Gastroesophageal sphincter (tissue), 4 donors: ENCODE data around the gene SHISA6. TPM values are rescaled to one million over a fixed set of nuclear protein-coding genes. Genes with fewer than 3 reads are reported as not detected.

Experiments
- ATAC-seq: fragments of 150-250 bp; one replicate; pipeline ENCODE4 v1.9.1; 2016; ENCODE audit warnings: mild to moderate bottlenecking, moderate library complexity
- H3K27ac ChIP-seq, 4 donors: fragments of 200-600 bp; sonication (generic) in 3 of 4; 1 replicate in 3 of 4; 2 replicates in 1 of 4; pipeline ENCODE4 v1.5.1; 2016 to 2019
- H3K27me3 ChIP-seq: fragments of 200-600 bp; sonication (generic); one replicate; pipeline ENCODE4 v1.5.1; 2019
- H3K36me3 ChIP-seq, 2 donors: fragments of 200-600 bp; sonication (generic); one replicate each; pipeline ENCODE4 v1.5.1; 2019; ENCODE audit warnings: control low read depth in 1 of 2
- H3K4me1 ChIP-seq, 3 donors: fragments of 200-600 bp; sonication (generic); 1 replicate in 2 of 3; 2 replicates in 1 of 3; pipeline ENCODE4 v1.5.1; 2016 to 2019; ENCODE audit warnings: control low read depth in 2 of 3
- H3K4me3 ChIP-seq, 2 donors: fragments of 200-600 bp; sonication (generic); one replicate each; pipeline ENCODE4 v1.5.1; 2019; ENCODE audit warnings: mild to moderate bottlenecking in 1 of 2, moderate library complexity in 1 of 2
- H3K9me3 ChIP-seq, 3 donors: fragments of 200-600 bp; sonication (generic); one replicate each; pipeline ENCODE4 v1.5.1; 2017 to 2019; ENCODE audit warnings: control low read depth in 2 of 3
- CTCF ChIP-seq, 4 experiments: fragments of 200-600 bp in 2 of 4; fragments of 450-650 bp in 2 of 4; sonication (generic) in 1 of 4; IDR thresholded peaks; one replicate each; pipeline ENCODE4 v1.5.1; 2017 to 2019; ENCODE audit warnings: antibody characterized with exemption in 4 of 4, mild to moderate bottlenecking in 2 of 4, moderate library complexity in 2 of 4
- EP300 ChIP-seq: sonication (generic); formaldehyde crosslinking; IDR thresholded peaks from one replicate; pipeline ENCODE4 v1.6.1; 2017; ENCODE audit warnings: antibody characterized with exemption, mild to moderate bottlenecking
- POLR2A ChIP-seq, 2 donors: fragments of 450-650 bp; IDR thresholded peaks; one replicate each; pipeline ENCODE4 v1.6.1; 2017; ENCODE audit warnings: antibody characterized with exemption in 2 of 2, mild to moderate bottlenecking in 2 of 2, moderate library complexity in 1 of 2
- POLR2AphosphoS5 ChIP-seq: sonication (generic); formaldehyde crosslinking; IDR thresholded peaks from one replicate; pipeline ENCODE4 v1.6.1; 2017; ENCODE audit warnings: antibody characterized with exemption
- WGBS, 2 donors: methylation state at CpG; one replicate each; pipeline ENCODE4 v1.1.5; 2018; ENCODE audit warnings: low coverage in 1 of 2; 5-methylcytosine and 5-hydroxymethylcytosine counted together
- total RNA-seq, 4 donors: library from RNA; depleted of rRNA; stranded (reverse); fragments of >200 nt; gene quantifications; one replicate each; pipeline ENCODE4 v1.1.0, GENCODE V29; 2016

Gene SHISA6
- total RNA-seq, 4 donors from 2014 or later: 0.31 to 1.5 (median 0.90) TPM

GRCh38 chr17:11285946-11286345 lies 44.9 kb downstream of the SHISA6 start:
- no peak overlapping the region for H3K27ac ChIP-seq
- no peak overlapping the region for H3K4me3 ChIP-seq
- TF ChIP-seq EP300 (no peak), POLR2AphosphoS5 (no peak), POLR2A (IDR thresholded peaks at IDR 0.05) (no peak)
- H3K9me3 ChIP-seq: peaks cover 0 to 7% (median 2%) of the 10 kb centered on the region in 3 donors
- no peaks in the 10 kb centered on the region for H3K4me1 ChIP-seq
- 82 to 93% methylated on average over 3 to 5 of the region's 5 CpGs for WGBS, 2 donors
- peaks cover 6% of the 10 kb centered on the region for H3K27me3 ChIP-seq
- ATAC-seq: no peak
- no peaks in the 10 kb centered on the region for H3K36me3 ChIP-seq

GRCh38 chr17:11287791-11288190 lies 46.8 kb downstream of the SHISA6 start:
- no peak for ATAC-seq
- Histone ChIP-seq H3K4me1 (no peaks in the 10 kb centered on the region), H3K36me3 (no peaks in the 10 kb centered on the region), H3K27ac (no peak overlapping the region), H3K9me3 (peaks cover 0 to 7% (median 2%) of the 10 kb centered on the region in 3 donors), H3K4me3 (no peak overlapping the region), H3K27me3 (peaks cover 6% of the 10 kb centered on the region)
- TF ChIP-seq POLR2A (IDR thresholded peaks at IDR 0.05): no peak
- TF ChIP-seq EP300: no peak
- no peak for TF ChIP-seq CTCF (IDR thresholded peaks at IDR 0.05)

GRCh38 chr17:11290814-11291213 lies 49.8 kb downstream of the SHISA6 start:
- WGBS, 2 donors: 94 to 95% methylated on average over 7 of the region's 7 CpGs
- Histone ChIP-seq H3K4me1 (no peaks in the 10 kb centered on the region), H3K9me3 (no peaks in the 10 kb centered on the region), H3K36me3 (no peaks in the 10 kb centered on the region), H3K4me3 (no peak overlapping the region), H3K27ac (no peak overlapping the region), H3K27me3 (peaks cover 6% of the 10 kb centered on the region)
- no peak for ATAC-seq
- TF ChIP-seq EP300 (no peak), POLR2AphosphoS5 (no peak)

DNA sequence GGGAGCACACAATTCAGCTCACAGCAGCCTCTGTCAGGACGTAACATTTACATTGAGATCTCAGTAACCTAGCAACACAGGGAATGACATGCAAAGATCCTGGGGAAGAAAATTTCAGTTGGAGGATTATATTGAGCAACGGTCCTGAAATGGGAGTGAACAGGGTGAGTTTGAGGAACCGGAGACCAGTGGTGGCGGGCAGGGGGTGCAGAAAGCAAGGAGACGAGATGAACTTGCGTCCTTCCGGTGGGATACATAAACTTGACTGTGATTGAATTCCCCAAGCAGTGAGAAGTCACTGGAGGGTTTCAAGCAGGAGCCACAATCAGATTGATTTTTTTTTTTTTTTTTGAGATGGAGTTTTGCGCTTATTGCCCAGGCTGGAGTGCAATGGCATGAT lies 51.5 kb downstream of the SHISA6 start:
- WGBS, 2 donors: 90 to 93% methylated on average over 8 of the region's 8 CpGs
- H3K27me3 ChIP-seq: no peaks in the 10 kb centered on the region
- ATAC-seq: no peak
- H3K27ac ChIP-seq: no peak overlapping the region
- no peaks in the 10 kb centered on the region for H3K36me3 ChIP-seq
- TF ChIP-seq EP300: no peak
- TF ChIP-seq CTCF (IDR thresholded peaks at IDR 0.05): no peak
- no peak for TF ChIP-seq POLR2AphosphoS5
- no peak for TF ChIP-seq POLR2A (IDR thresholded peaks at IDR 0.05)
- no peaks in the 10 kb centered on the region for H3K9me3 ChIP-seq
- no peaks in the 10 kb centered on the region for H3K4me1 ChIP-seq
- H3K4me3 ChIP-seq: no peak overlapping the region

GRCh38 chr17:11293480-11293879 lies 52.5 kb downstream of the SHISA6 start:
- Histone ChIP-seq H3K27ac (no peak overlapping the region), H3K27me3 (no peaks in the 10 kb centered on the region), H3K4me1 (no peaks in the 10 kb centered on the region), H3K4me3 (no peak overlapping the region), H3K36me3 (no peaks in the 10 kb centered on the region), H3K9me3 (no peaks in the 10 kb centered on the region)
- TF ChIP-seq EP300 (no peak), CTCF (IDR thresholded peaks at IDR 0.05) (no peak), POLR2AphosphoS5 (no peak), POLR2A (IDR thresholded peaks at IDR 0.05) (no peak)
- ATAC-seq: no peak
- 77 to 79% methylated on average over 7 to 8 of the region's 8 CpGs for WGBS, 2 donors

DNA sequence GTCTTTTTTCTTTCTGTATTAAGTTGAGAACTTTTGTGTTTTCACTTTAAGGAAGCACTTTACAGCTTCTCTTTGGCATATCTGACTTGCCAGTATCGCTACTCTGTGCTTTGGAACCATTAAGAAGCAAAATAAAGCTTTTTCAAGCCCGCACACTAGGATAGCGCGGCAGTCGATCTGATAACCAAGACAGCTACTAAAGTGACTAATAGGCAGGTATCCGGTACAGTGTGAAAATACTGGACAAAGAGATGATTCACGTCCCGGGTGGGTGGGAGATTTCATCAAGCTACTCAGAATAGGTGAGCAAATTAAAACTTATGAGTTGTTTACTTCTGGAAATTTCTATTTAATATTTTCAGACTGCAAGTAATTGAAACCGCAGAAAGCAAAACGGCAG lies 53.8 kb downstream of the SHISA6 start:
- no peaks in the 10 kb centered on the region for H3K9me3 ChIP-seq
- no peak for ATAC-seq
- no peak overlapping the region for H3K4me3 ChIP-seq
- H3K27me3 ChIP-seq: no peaks in the 10 kb centered on the region
- no peak overlapping the region for H3K27ac ChIP-seq
- no peak for TF ChIP-seq POLR2AphosphoS5
- no peak for TF ChIP-seq POLR2A (IDR thresholded peaks at IDR 0.05)
- no peak for TF ChIP-seq CTCF (IDR thresholded peaks at IDR 0.05)
- no peak for TF ChIP-seq EP300
- H3K4me1 ChIP-seq: no peaks in the 10 kb centered on the region
- WGBS, 2 donors: 85 to 87% methylated on average over 10 of the region's 10 CpGs
- no peaks in the 10 kb centered on the region for H3K36me3 ChIP-seq
